Muscle layer of colon (tissue), 2 donors: ENCODE results near the gene SPCS2.
A peak's percentile ranks its signal among the peaks of the same experiment; 100 is the strongest.
"Not testable (repeated sequence)": the region's sequence is repeated elsewhere in the genome, so short reads cannot be mapped to it uniquely, and the experiment has no call there.

Source experiments
- H3K27ac ChIP-seq: one replicate; pipeline ENCODE4 v1.7.0; 2013; ENCODE audit warnings: low read depth, mild to moderate bottlenecking, low read length, moderate library complexity
- H3K27me3 ChIP-seq, 2 donors: one replicate each; pipeline ENCODE4 v1.7.0; 2013; ENCODE audit warnings: low read length in 2 of 2, mild to moderate bottlenecking in 2 of 2; ENCODE audit not compliant: insufficient read depth in 2 of 2, control insufficient read depth in 1 of 2
- H3K36me3 ChIP-seq: one replicate; pipeline ENCODE4 v1.7.0; 2013; ENCODE audit warnings: mild to moderate bottlenecking, low read length; ENCODE audit not compliant: insufficient read depth
- H3K4me1 ChIP-seq: one replicate; pipeline ENCODE4 v1.7.0; 2013; ENCODE audit warnings: mild to moderate bottlenecking, low read length; ENCODE audit not compliant: insufficient read depth
- H3K4me3 ChIP-seq, 2 donors: one replicate each; pipeline ENCODE4 v1.7.0; 2013; ENCODE audit warnings: low read length in 2 of 2, low read depth in 1 of 2, mild to moderate bottlenecking in 1 of 2, moderate library complexity in 1 of 2
- H3K9ac ChIP-seq: one replicate; pipeline ENCODE4 v1.7.0; 2013; ENCODE audit warnings: low read length
- H3K9me3 ChIP-seq: one replicate; pipeline ENCODE4 v1.7.0; 2013; ENCODE audit warnings: mild to moderate bottlenecking, low read length
- donor health status: abdominal sarcoma.
- donor health status: Adenocarcinoma of cecum.

SPCS2 gene

DNA sequence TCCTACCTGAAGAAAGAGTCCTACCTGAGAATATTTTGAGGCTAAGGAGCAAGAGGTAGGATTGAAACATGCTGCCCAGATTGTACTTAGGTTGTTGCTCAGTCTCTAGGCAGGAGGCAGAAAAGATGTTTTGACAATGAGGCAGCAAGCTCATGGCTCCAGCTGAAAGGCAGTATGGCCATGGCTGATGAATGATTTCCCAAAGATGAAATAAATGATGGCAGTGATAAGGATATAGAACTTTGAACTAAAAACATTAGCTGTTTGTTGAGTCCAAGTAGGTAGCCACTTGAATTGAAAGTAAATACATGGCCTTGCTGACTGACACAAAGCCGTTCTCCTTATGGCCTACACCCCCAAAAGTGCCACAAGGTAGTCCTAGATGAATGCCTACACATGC lies 32.8 kb downstream of the SPCS2 start:
- Histone ChIP-seq H3K36me3 (peaks cover 7% of the 10 kb centered on the region), H3K4me3 (no peak overlapping the region), H3K9me3 (no peaks in the 10 kb centered on the region), H3K27ac (no peak overlapping the region), H3K9ac (no peak overlapping the region), H3K27me3 (no peaks in the 10 kb centered on the region), H3K4me1 (no peaks in the 10 kb centered on the region)

GRCh38 chr11:74984070-74984469 lies 35.0 kb downstream of the SPCS2 start:
- Histone ChIP-seq H3K9ac (no peak overlapping the region), H3K4me3 (no peak overlapping the region), H3K9me3 (no peaks in the 10 kb centered on the region), H3K27ac (no peak overlapping the region), H3K27me3 (no peaks in the 10 kb centered on the region), H3K36me3 (no peaks in the 10 kb centered on the region), H3K4me1 (no peaks in the 10 kb centered on the region)

DNA sequence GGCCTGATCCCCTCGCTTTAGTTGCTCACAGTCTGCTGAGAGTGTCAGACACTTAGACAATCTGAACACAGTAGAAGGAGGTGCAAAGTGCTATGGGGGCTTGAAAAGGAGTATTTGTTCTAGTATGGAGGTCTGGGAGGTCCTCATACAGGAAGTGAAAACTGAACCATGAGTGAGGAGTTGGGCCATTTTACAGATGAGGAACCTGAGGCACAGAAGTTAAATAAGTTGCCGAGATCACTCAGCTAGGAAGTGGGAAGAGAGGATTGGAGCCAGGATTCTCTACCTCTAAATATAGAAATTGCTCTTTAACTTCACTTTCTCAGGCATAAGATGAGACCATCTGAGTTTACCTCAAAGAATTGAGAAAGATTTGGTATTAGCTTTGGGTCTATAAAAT lies 35.7 kb downstream of the SPCS2 start:
- Histone ChIP-seq H3K4me3 (no peak overlapping the region), H3K27me3 (no peaks in the 10 kb centered on the region), H3K9ac (no peak overlapping the region), H3K36me3 (no peaks in the 10 kb centered on the region), H3K4me1 (no peaks in the 10 kb centered on the region), H3K9me3 (no peaks in the 10 kb centered on the region), H3K27ac (no peak overlapping the region)

DNA sequence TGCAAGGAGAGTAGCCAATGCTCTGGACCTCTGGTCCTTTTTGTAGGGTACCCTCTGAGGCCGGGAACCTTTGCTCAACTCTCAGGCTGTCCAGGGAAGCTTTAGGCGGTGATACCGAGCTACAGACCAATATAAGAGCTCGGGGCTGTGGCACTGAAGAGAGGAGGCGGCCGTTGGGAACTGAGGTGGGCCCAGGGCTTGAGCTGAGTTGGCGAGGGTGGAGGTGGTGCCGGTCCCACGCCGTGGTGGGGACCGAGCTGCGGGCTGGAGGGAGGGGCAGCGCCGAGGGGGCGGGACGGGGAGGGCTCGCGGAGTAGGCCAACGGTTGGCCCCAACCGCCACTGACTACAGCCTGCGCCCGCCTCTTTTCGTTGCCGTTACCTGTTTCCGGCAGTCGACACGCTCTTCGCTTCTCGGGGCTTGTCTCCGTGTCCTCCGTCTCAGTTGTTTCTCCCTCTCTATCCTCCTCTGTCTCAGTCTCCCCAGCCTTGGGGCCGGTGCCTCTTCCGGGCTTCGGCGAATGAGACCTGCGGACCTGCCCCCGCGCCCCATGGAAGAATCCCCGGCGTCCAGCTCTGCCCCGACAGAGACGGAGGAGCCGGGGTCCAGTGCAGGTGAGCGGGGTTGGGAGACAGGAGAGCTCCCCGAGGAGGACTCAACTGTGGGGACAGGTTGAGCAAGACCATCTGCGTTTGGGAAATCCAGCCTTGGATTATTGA lies 39.6 kb downstream of the SPCS2 start, which contains the start of gene NEU3:
Gene NEU3, plus strand, starts transcription at position 393 of the 719 bp plus-strand sequence. Its CDS starts 128 bp downstream, at position 521.
- Histone ChIP-seq H3K9ac (peak within 1 kb of the TSS; percentile 90), H3K9me3 (no peaks in the 10 kb centered on the region), H3K27ac (peak within 1 kb of the TSS; percentile 4), H3K4me1 (no peaks in the 10 kb centered on the region), H3K27me3 (no peaks in the 10 kb centered on the region), H3K36me3 (no peaks in the 10 kb centered on the region), H3K4me3 (peak within 1 kb of the TSS; percentile 63 to 90)

DNA sequence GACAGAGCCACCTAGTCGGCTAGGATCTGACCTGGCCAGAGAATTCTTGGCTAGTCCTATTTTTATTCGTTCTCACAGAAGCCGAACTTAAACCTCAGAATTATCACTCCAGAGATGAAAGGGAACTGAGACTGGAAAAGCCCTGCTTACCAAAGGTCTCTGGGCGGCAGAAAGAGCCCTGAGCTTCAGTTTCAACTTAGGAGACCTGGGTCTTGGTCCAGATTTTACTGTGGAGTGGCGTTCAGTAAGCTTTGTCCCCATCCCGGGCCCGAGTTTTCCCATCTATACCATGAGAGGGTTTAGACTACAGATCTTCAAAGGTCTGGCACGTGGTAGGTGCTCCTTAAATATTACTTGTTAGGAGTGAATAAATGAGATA lies 40.2 kb downstream of the SPCS2 start:
- Histone ChIP-seq H3K36me3 (no peaks in the 10 kb centered on the region), H3K9ac (peak overlapping the region; percentile 90), H3K4me1 (no peaks in the 10 kb centered on the region), H3K9me3 (no peaks in the 10 kb centered on the region), H3K4me3 (peak overlapping the region; percentile 63 to 90), H3K27ac (no peak overlapping the region), H3K27me3 (no peaks in the 10 kb centered on the region)

- not testable (repeated sequence) for H3K9me3 ChIP-seq, H3K27ac ChIP-seq, H3K4me3 ChIP-seq, H3K9ac ChIP-seq, H3K27me3 ChIP-seq, H3K36me3 ChIP-seq, H3K4me1 ChIP-seq
These were observed 41.1 kb downstream of the SPCS2 start for GRCh38 chr11:74990150-74990549.

- H3K27me3 ChIP-seq, result no peaks in the 10 kb centered on the region
- H3K4me3 ChIP-seq, result no peak overlapping the region
- H3K9me3 ChIP-seq, result no peaks in the 10 kb centered on the region
- H3K4me1 ChIP-seq, result no peaks in the 10 kb centered on the region
- H3K9ac ChIP-seq, result no peak overlapping the region
- peaks cover 5% of the 10 kb centered on the region for H3K36me3 ChIP-seq
- no peak overlapping the region for H3K27ac ChIP-seq
These were observed 41.9 kb downstream of the SPCS2 start for GRCh38 chr11:74990941-74991340.

GRCh38 chr11:74992852-74993251 lies 43.8 kb downstream of the SPCS2 start:
- H3K36me3 ChIP-seq, result peaks cover 5% of the 10 kb centered on the region
- no peaks in the 10 kb centered on the region for H3K9me3 ChIP-seq
- no peak overlapping the region for H3K4me3 ChIP-seq
- H3K4me1 ChIP-seq, result no peaks in the 10 kb centered on the region
- H3K27me3 ChIP-seq, result no peaks in the 10 kb centered on the region
- H3K27ac ChIP-seq, result no peak overlapping the region
- no peak overlapping the region for H3K9ac ChIP-seq

- Histone ChIP-seq H3K27me3 (no peaks in the 10 kb centered on the region), H3K27ac (no peak overlapping the region), H3K4me1 (no peaks in the 10 kb centered on the region), H3K9ac (no peak overlapping the region), H3K9me3 (no peaks in the 10 kb centered on the region), H3K36me3 (peaks cover 6% of the 10 kb centered on the region), H3K4me3 (no peak overlapping the region)
These were observed 51.9 kb downstream of the SPCS2 start for GRCh38 chr11:75000975-75001354.

DNA sequence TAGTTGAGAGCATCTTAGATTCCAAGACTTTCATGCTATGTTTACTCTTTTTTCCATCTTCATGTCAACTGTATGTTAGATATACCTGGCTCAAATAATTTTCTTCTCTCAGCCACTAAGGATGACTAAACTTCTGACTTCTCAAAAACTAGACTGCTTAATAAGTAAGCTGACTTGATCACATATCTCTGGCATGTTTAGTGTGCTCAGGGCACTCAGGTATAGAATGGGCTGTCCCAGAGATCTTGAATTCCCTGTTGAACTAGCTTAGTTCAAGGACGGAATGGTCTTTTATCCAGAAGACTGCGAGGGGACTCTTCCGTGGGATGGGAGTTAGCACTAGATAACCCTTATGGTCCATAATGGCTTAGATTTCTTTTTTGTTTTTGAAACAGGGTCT lies 52.6 kb downstream of the SPCS2 start:
- Histone ChIP-seq H3K9me3 (no peaks in the 10 kb centered on the region), H3K9ac (no peak overlapping the region), H3K27me3 (no peaks in the 10 kb centered on the region), H3K4me3 (no peak overlapping the region), H3K4me1 (no peaks in the 10 kb centered on the region), H3K36me3 (peaks cover 11% of the 10 kb centered on the region), H3K27ac (no peak overlapping the region)

GRCh38 chr11:75002516-75002915 lies 53.5 kb downstream of the SPCS2 start:
- H3K36me3 ChIP-seq, result peaks cover 12% of the 10 kb centered on the region
- no peaks in the 10 kb centered on the region for H3K9me3 ChIP-seq
- H3K9ac ChIP-seq, result no peak overlapping the region
- H3K27me3 ChIP-seq, result no peaks in the 10 kb centered on the region
- no peaks in the 10 kb centered on the region for H3K4me1 ChIP-seq
- H3K27ac ChIP-seq, result no peak overlapping the region
- H3K4me3 ChIP-seq, result no peak overlapping the region

DNA sequence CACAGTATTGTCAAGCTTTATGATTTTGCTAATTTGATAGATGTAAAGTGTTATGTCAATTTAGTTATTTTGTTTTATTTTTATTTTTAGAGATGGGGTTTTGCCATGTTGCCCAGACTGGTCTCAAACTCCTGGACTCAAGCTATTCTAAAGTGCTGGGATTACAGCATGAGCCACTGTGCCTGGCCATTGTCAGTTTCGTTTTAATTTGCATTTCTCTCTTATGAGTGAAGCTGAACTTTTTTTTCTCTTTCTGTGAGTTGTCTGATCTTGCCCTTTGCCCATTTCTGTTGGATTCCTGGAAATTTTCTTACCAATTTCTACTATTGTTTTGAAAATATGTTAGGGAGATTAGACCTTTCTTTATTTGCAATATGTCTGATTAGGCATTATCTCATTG lies 55.1 kb downstream of the SPCS2 start:
- Histone ChIP-seq H3K4me3 (no peak overlapping the region), H3K9me3 (no peaks in the 10 kb centered on the region), H3K4me1 (no peaks in the 10 kb centered on the region), H3K27me3 (no peaks in the 10 kb centered on the region), H3K27ac (no peak overlapping the region), H3K36me3 (peaks cover 12% of the 10 kb centered on the region), H3K9ac (no peak overlapping the region)
